Esophagus muscularis mucosa (tissue), 4 donors: ENCODE data around the gene PPFIA4. TPM values are rescaled to one million over a fixed set of nuclear protein-coding genes. Genes with fewer than 3 reads are reported as not detected.

ENCODE experiments used
- DNase-seq: peaks from one replicate; pipeline ENCODE4 v3.0.0-alpha.2; 2017; ENCODE audit errors: extremely low spot score
- H3K27ac ChIP-seq, 4 donors: fragments of 200-600 bp; sonication (generic); replicated peaks in 1 of 4; 1 replicate in 3 of 4; 2 replicates in 1 of 4; pipeline ENCODE4 v1.5.1; 2016 to 2019; ENCODE audit warnings: mild to moderate bottlenecking in 1 of 4
- H3K27me3 ChIP-seq, 4 donors: fragments of 200-600 bp; sonication (generic); one replicate each; pipeline versions ENCODE4 v1.5.1 to v1.6.0; 2016 to 2019
- H3K36me3 ChIP-seq, 4 donors: fragments of 200-600 bp; sonication (generic); one replicate each; pipeline ENCODE4 v1.5.1; 2016 to 2019
- H3K4me1 ChIP-seq, 4 donors: fragments of 200-600 bp; sonication (generic); one replicate each; pipeline ENCODE4 v1.5.1; 2016 to 2019
- H3K4me3 ChIP-seq, 4 donors: fragments of 200-600 bp; sonication (generic); 1 replicate in 2 of 4; 2 replicates in 2 of 4; pipeline ENCODE4 v1.5.1; 2016 to 2019; ENCODE audit warnings: mild to moderate bottlenecking in 4 of 4, moderate library complexity in 1 of 4
- H3K9me3 ChIP-seq, 4 donors: fragments of 200-600 bp; sonication (generic); 1 replicate in 3 of 4; 2 replicates in 1 of 4; pipeline ENCODE4 v1.5.1; 2016 to 2019
- EP300 ChIP-seq: sonication (generic); formaldehyde crosslinking; IDR thresholded peaks from one replicate; pipeline ENCODE4 v1.6.1; 2017; ENCODE audit warnings: antibody characterized with exemption
- POLR2A ChIP-seq: fragments of 450-650 bp; IDR thresholded peaks from one replicate; pipeline ENCODE4 v1.6.1; 2017; ENCODE audit warnings: antibody characterized with exemption, moderate library complexity, mild to moderate bottlenecking, low read depth
- POLR2AphosphoS5 ChIP-seq, 2 donors: sonication (generic); formaldehyde crosslinking; IDR thresholded peaks; one replicate each; pipeline ENCODE4 v1.6.1; 2017; ENCODE audit warnings: antibody characterized with exemption in 2 of 2
- WGBS: methylation state at CpG from one replicate; pipeline ENCODE4 v1.1.5; 2018; 5-methylcytosine and 5-hydroxymethylcytosine counted together
- intact Hi-C: fragments of 100-400 bp; cut with DNase I; formaldehyde crosslinking; loops from one replicate; pipeline ENCODE4 v1.15.1; 2023
- total RNA-seq, 4 donors: library from RNA; depleted of rRNA; stranded (reverse); fragments of >200 nt; gene quantifications; one replicate each; pipeline versions ENCODE4 v1.1.0 to v1.2.1, GENCODE V29; 2016
- TF ChIP-seq, protein P1 (sequence below), 3 experiments: fragments of 200-600 bp in 2 of 3; fragments of 450-650 bp in 1 of 3; sonication (generic) in 2 of 3; IDR thresholded peaks; one replicate each; pipeline ENCODE4 v1.5.1; 2017 to 2019; ENCODE audit warnings: antibody characterized with exemption in 3 of 3, mild to moderate bottlenecking in 2 of 3, moderate library complexity in 1 of 3

The PPFIA4 gene
- 1 to 10 TPM in 2 of 4 donors, under 1 TPM in 2; 0.42 to 1.6 (median 1.1) TPM for total RNA-seq

DNA sequence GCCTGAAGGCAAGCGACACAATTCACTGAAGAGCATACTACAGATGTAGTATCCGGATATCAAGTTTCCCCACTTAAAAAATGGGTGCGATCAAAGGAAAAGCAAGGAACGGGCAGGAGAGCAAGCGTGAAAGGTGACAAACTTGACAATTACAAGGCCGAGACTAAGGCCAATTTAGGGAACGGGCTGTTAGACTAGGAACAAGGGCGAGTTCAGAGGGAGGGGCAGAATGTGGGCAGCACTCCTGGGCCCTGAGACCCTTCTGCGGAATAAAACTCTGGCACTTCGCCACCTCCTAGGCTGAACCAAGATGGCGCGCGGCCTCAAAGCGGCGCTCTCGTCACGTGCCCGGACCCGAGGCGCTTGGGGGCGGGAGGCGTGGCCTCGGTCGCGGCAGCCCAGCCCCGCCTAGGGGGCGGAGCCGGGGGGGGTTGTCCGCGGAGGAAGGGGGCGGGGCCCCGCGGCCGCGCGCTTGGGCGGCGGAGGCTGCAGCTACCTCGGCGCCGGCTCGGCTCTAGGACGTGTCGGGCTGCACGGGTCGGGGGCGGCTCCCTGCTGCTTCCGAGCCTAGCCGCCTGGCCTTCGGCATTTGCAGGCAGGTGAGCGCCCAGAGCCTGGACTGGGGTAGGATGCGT lies at the start of gene PPFIA4:
PPFIA4 (plus strand) TSS at position 461 of the 635 bp plus-strand sequence. CDS start 12,518 bp downstream, outside the sequence.
- intact Hi-C loops: no loop called here
- H3K4me3 ChIP-seq: peak within 1 kb of the TSS; percentile 58 to 77 (median 59)
- H3K9me3 ChIP-seq: no peaks in the 10 kb centered on the region
- H3K36me3 ChIP-seq: peaks cover 24 to 35% (median 31%) of the 10 kb centered on the region in 4 donors
- TF ChIP-seq, protein P1, sequence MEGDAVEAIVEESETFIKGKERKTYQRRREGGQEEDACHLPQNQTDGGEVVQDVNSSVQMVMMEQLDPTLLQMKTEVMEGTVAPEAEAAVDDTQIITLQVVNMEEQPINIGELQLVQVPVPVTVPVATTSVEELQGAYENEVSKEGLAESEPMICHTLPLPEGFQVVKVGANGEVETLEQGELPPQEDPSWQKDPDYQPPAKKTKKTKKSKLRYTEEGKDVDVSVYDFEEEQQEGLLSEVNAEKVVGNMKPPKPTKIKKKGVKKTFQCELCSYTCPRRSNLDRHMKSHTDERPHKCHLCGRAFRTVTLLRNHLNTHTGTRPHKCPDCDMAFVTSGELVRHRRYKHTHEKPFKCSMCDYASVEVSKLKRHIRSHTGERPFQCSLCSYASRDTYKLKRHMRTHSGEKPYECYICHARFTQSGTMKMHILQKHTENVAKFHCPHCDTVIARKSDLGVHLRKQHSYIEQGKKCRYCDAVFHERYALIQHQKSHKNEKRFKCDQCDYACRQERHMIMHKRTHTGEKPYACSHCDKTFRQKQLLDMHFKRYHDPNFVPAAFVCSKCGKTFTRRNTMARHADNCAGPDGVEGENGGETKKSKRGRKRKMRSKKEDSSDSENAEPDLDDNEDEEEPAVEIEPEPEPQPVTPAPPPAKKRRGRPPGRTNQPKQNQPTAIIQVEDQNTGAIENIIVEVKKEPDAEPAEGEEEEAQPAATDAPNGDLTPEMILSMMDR (IDR thresholded peaks at IDR 0.05): peak in 1 of 3 experiments; percentile 31
- peak; percentile 66 to 81 for TF ChIP-seq POLR2AphosphoS5 (IDR thresholded peaks at IDR 0.05)
- TF ChIP-seq EP300: no peak
- peak; percentile 18 for TF ChIP-seq POLR2A
- DNase-seq: peak; percentile 92
- H3K27ac ChIP-seq: peak within 1 kb of the TSS; percentile 57 to 70 (median 66)
- 19% methylated on average over 29 of the region's 52 CpGs for WGBS
- peaks cover 20 to 22% (median 21%) of the 10 kb centered on the region in 4 donors for H3K4me1 ChIP-seq
- H3K27me3 ChIP-seq: peaks cover 0 to 8% (median 0%) of the 10 kb centered on the region in 4 donors

GRCh38 chr1:202976633-202977032 lies 49.7 kb upstream of the PPFIA4 start:
- TF ChIP-seq, protein P1 (IDR thresholded peaks at IDR 0.05): no peak
- TF ChIP-seq POLR2AphosphoS5 (IDR thresholded peaks at IDR 0.05): no peak
- no peak for TF ChIP-seq POLR2A
- TF ChIP-seq EP300: no peak
- intact Hi-C loops: no loop called here
- H3K9me3 ChIP-seq: no peaks in the 10 kb centered on the region
- 43% methylated on average over 3 of the region's 3 CpGs for WGBS
- no peaks in the 10 kb centered on the region for H3K4me1 ChIP-seq
- H3K4me3 ChIP-seq: no peak overlapping the region
- no peak overlapping the region for H3K27ac ChIP-seq
- DNase-seq: no peak
- H3K36me3 ChIP-seq: no peaks in the 10 kb centered on the region
- H3K27me3 ChIP-seq: peaks cover 0 to 12% (median 0%) of the 10 kb centered on the region in 4 donors

- 88% methylated on average over 2 of the region's 2 CpGs for WGBS
- Histone ChIP-seq H3K36me3 (no peaks in the 10 kb centered on the region), H3K4me3 (no peak overlapping the region), H3K27ac (no peak overlapping the region), H3K4me1 (no peaks in the 10 kb centered on the region), H3K27me3 (peaks cover 0 to 12% (median 0%) of the 10 kb centered on the region in 4 donors), H3K9me3 (no peaks in the 10 kb centered on the region)
- DNase-seq: no peak
- intact Hi-C loops: no loop called here
- no peak for TF ChIP-seq POLR2AphosphoS5 (IDR thresholded peaks at IDR 0.05)
- no peak for TF ChIP-seq EP300
- TF ChIP-seq POLR2A: no peak
- TF ChIP-seq, protein P1 (IDR thresholded peaks at IDR 0.05): no peak
Measured at GRCh38 chr1:202979459-202979858, 46.8 kb upstream of the PPFIA4 start.

DNA sequence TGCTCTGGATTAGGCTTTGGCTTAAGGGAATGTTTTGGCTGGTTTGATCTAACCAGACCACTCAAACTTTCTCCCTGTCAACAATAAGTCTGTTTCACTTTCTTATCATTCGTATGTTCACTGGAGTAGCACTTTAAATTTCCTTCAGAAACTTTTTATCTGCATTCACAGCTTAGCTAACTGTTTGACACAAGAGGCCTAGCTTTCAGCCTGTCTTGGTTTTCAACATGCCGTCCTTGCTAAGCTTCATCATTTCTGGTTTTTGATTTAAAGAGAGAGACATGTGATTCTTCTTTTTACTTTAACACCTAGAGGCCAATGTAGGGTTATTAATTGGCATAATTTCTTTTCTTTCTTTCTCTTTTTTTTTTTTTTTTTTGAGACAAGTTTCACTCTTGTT lies 44.4 kb upstream of the PPFIA4 start:
- 75% methylated on average over 2 of the region's 2 CpGs for WGBS
- Histone ChIP-seq H3K4me1 (no peaks in the 10 kb centered on the region), H3K27ac (no peak overlapping the region), H3K9me3 (no peaks in the 10 kb centered on the region), H3K27me3 (peaks cover 0 to 8% (median 0%) of the 10 kb centered on the region in 4 donors), H3K4me3 (no peak overlapping the region), H3K36me3 (no peaks in the 10 kb centered on the region)
- no peak for DNase-seq
- intact Hi-C loops: no loop called here
- TF ChIP-seq, protein P1 (IDR thresholded peaks at IDR 0.05): no peak
- TF ChIP-seq POLR2A (no peak), POLR2AphosphoS5 (IDR thresholded peaks at IDR 0.05) (no peak), EP300 (no peak)
